Activated T-helper 1 cell treated with anti-CD3 and anti-CD28 coated beads, Interleukin-2, amount 50 U/mL, for 16 hours (primary cell): ENCODE data around the gene RNASE13.
A peak's percentile ranks its signal among the peaks of the same experiment; 100 is the strongest.
"Not testable (repeated sequence)": the region's sequence is repeated elsewhere in the genome, so short reads cannot be mapped to it uniquely, and the experiment has no call there.

Experiments
- DNase-seq, 2 donors: peaks; one replicate each; pipeline ENCODE4 v3.0.0-alpha.2; 2020; ENCODE audit warnings: low read depth in 1 of 2, low spot score in 1 of 2

RNASE13 gene

GRCh38 chr14:21042918-21043317 is 8.3 kb upstream of the RNASE13 start:
- no peak for DNase-seq

DNA sequence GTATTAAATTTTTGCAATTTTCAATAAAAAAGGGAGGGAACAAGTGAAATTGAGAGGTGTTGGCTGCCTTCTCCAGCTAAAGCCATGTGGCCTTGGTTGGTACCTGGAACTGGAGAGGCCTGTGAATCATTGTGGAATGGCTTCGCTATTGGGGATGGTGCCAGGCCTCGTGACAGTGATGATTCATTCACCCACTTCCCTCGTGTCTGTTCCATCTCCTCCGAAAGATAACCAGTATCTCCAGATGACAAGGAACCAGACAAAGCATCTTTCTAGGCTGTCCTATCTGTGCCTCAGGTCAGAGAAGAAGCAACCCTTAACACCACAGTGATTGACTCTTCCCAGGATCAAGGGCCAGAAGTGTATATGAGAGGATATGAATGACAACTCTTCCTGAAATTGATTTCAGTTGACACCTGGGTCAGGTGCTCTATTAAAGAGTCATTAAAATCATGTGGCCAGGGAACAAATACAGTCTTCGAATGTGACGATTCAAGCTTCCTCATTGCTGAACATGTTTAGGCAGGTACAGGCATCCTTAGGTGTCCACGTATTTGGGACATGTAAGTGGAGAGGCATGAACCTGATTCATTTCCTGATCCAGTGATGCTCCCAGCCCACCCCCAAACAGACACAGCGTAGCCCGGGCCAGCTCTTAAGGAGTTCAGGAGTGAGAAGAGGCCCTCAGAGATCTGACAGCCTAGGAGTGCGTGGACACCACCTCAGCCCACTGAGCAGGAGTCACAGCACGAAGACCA is 7.2 kb upstream of the RNASE13 start, which contains the start of gene RNASE7:
RNASE7 (plus strand) TSS at position 687 of the 758 bp plus-strand sequence. CDS start 631 bp downstream, outside the sequence.
- DNase-seq = no peak

DNA sequence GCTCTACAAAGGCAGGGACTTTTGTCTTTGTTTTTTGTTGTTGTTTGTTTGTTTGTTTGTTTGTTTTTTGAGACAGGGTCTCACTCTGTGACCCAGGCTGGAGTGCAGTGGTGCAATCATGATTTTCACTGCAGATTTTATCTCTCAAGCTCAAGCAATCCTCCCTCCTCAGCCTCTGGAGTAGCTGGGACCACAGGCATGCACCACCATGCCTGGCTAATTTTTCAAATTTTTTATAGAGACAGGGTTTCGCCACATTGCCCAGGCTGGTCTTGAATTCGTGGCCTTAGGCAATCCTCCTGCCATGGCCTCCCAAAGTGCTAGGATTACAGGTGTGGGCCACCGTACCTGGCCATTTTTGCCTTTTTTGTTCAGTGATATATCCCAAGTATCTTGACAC is 6.3 kb upstream of the RNASE13 start:
- DNase-seq = not testable (repeated sequence)

DNA sequence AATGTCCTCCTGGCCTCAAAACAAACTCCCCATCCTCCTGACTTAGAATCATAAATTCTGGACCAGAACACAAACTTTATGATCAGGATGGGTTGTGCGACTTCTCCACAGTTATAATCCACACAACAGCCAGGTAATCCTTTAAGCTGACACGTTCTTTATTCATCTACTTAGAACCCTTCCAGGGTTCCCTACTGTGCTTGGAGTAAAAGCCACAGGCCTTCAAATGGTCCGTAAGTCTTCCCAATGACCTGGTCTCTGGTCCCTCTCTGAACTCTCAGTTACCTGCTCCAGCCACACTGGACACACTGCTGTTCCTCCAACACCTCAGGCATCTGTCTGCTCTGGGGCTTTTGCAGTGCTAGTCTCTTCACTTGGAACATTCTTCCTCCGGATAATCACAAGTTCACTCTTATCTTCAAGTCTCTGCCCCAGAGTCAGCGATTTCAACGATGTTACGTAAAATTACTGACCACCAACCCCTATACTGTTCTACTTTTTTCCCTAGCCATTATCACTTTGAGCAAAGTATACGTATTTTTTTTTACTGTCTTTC is 5.8 kb upstream of the RNASE13 start:
- no peak for DNase-seq

- DNase-seq = no peak
These were observed 5.2 kb upstream of the RNASE13 start for GRCh38 chr14:21039585-21040369.

DNA sequence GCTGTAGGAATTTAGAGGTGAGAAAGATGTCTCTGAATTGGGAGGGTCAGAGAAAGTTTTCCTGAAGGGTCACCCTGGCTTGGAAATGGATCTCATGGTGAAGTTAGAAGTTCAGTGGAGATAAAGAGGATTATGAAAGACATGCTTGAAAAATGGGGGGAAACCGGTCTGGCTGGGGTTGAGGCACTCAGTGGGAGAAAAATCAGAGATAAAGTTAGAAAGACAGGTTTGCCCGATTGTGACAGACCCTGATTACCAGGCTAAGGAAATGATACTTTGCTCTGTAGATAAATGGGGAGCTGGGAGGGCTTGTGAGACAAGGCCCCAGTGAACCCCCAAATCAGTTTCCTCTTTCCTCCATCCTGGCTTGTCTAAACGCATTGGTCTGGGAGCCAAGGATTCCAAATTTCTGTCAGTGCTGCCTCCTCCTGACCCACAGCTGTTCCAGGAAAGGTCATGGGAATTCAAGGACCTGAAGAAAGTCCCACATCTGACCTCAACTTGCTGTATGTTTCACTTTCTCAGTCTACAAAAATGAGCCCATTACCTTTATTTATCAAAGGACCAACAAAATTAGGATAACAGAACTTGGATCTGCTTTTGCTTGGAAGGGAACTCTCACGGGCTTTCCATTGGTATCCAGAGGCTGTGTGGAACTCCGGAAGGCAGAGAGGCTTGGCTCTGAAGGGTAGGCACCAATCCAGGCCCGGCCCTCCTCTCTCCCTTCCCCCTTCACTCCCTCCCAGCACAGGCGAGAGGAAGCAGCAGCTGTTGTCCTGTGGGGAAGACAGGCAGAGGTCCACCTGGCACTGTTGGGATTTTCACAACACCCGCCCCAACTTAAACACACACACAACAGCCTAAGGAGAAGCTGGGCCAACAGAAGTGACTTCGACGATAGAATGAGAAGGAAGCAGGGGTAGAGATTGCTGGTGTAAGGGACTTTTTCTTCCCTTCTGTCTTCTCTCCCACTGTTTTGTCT is 4.1 kb upstream of the RNASE13 start:
- no peak for DNase-seq

DNA sequence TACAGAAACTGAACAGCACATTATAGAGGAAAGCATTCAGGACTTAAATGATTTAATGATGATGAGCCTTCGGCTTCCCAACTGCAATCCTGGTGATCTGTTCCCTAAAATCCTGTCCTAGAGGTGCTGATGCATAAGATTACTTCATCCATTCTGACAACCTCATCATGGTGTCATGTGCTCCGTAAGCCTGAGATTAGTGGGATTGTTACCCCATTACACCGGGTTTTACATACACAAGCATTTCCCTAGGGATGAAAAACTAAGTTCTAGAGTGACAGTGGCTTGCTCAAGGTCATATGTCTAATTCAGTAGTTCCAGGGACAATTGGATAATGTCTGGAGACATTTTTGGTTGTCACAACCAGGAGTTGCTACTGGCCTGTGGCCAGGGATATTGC is 2.5 kb upstream of the RNASE13 start:
- no peak for DNase-seq

- no peak for DNase-seq
These were observed 2.1 kb upstream of the RNASE13 start for GRCh38 chr14:21036751-21037150.

DNA sequence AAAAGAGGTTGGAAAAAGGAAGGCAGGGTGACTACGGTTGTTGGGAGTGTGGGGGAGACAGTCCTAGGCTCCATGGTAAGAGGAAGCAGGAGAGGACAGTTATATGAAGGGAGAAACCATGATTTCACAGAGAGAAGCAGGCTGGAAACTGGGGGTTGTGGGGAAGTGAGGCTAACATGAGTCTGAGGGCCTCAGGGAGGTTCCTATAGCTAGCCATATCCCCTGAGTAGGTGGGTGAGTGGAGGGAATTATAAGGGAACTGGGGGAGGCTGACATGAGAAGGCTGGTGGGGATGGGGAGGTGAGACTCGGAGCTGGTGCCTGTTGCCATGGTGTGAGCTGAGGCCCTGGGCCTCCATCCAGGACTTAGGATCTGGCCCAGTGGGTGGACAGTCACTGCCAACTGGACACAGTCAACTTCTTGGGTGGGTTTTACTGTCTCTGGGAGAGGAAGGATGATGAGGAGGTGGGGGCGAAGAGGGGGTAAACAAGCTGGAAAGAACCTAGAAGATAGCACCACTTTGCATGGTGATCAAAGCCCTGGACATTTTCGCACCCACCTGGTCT is 1.4 kb downstream of the RNASE13 start:
- DNase-seq = no peak

- DNase-seq = no peak
These were observed 2.1 kb downstream of the RNASE13 start for GRCh38 chr14:21032326-21033132.

GRCh38 chr14:21030531-21030930 is 4.1 kb downstream of the RNASE13 start:
- no peak for DNase-seq

- DNase-seq = no peak
These were observed 4.7 kb downstream of the RNASE13 start, which contains the start of gene TPPP2 for GRCh38 chr14:21029917-21030316. Gene TPPP2 (plus strand): TSS chr14:21030217. CDS start chr14:21030582, 365 bp downstream.

GRCh38 chr14:21026988-21027315 is 7.7 kb downstream of the RNASE13 start:
- no peak for DNase-seq

DNA sequence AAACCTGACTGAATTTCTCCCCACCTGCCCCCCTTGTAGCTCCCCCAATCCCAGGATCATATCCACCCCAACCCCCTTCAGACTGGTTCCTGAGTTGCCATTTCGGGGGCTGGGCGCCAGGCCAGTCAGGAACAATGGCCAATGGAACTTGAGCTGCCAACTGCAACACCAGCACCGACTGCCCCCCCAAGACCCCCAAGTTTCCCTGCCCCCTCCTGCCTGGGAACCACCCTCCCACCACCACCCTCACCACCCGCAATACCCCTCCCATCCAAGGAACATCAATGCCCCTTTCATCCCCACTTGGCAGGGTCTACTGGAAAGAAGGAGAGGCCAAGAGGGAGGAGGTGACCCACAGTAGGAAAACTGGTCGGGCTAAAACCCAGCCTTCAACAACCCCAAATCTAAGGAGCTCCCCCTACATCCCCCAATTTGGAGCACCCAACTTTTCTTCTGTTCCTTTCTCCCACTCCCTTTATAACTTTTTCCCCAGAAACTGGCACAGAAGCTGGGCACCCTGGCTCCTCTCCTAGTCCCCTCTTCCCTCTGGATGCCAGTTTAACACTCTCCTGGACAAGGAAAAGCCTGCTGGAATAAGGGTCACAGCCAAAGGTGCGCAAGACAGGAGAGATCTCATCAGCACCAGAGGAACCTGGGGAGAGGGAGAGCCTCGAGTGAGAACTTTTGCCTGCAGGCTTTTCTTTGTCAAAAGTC is 8.2 kb downstream of the RNASE13 start:
- no peak for DNase-seq

- no peak for DNase-seq
These were observed 9.0 kb downstream of the RNASE13 start for GRCh38 chr14:21025371-21026273.

- peak; percentile 57 to 62 for DNase-seq
These were observed 9.8 kb downstream of the RNASE13 start, which contains the start of gene NDRG2 for GRCh38 chr14:21024585-21025370. Gene NDRG2 (minus strand): TSS chr14:21025061. CDS start chr14:21023315, 1,746 bp downstream.
